ENCODE results near the gene CNOT11. TPM values are rescaled to one million over a fixed set of nuclear protein-coding genes. Genes with fewer than 3 reads are reported as not detected.

Gene CNOT11
- polyA plus RNA-seq, 1 donor (not counting 4 experiments of a cell fraction or from before 2014, with no cell fraction given): 83.1 TPM

DNA sequence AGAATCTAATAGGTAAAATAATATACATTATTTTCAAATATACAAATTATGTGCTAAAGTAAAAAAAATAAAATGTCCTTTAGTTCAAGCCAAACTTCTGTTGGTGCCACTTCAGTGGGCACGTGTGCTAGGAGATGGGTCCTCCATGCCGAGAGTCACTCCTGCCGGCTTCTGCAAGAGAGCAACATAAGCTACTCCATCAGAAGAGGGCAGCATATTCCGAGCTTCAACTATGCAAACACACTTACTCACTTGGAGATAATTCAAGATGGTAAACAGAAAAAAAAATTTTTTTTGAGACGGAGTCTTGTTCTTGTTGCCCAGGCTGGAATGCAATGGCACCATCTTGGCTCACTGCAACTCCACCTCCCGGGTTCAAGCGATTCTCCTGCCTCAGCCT lies 24.4 kb downstream of the CNOT11 start:
- Histone ChIP-seq H3K9me3 (ENCODE audit: control insufficient read depth, low read depth, low read length) (no peaks in the 10 kb centered on the region), H3K4me2 (ENCODE audit: control insufficient read depth, extremely low read depth, insufficient read depth, low read depth, low read length) (no peak overlapping the region), H3K4me1 (ENCODE audit: control insufficient read depth, extremely low read depth, insufficient read depth, low read length) (no peaks in the 10 kb centered on the region), H2AFZ (ENCODE audit: control insufficient read depth, low read length) (no peak overlapping the region), H3K4me3 (ENCODE audit: control insufficient read depth in 2 of 3, extremely low read depth in 1 of 3, insufficient read depth in 2 of 3, low read depth in 1 of 3, low read length in 3 of 3) (no peak overlapping the region), H3K79me2 (ENCODE audit: control insufficient read depth, insufficient read depth, low read length) (peaks cover 8% of the 10 kb centered on the region), H3K27ac (ENCODE audit: control insufficient read depth, insufficient read depth, low read length) (no peak overlapping the region), H3K27me3 (ENCODE audit: control insufficient read depth, extremely low read depth, insufficient read depth, low read length) (no peaks in the 10 kb centered on the region), H3K36me3 (ENCODE audit: control insufficient read depth in 2 of 2, extremely low read depth in 1 of 2, insufficient read depth in 2 of 2, low read length in 2 of 2) (peaks cover 25 to 50% of the 10 kb centered on the region in 2 experiments), H4K20me1 (ENCODE audit: control insufficient read depth, extremely low read depth, insufficient read depth, low read length) (no peaks in the 10 kb centered on the region), H3K9ac (ENCODE audit: control insufficient read depth, extremely low read depth, insufficient read depth, low read length) (no peak overlapping the region), H3K9me1 (ENCODE audit: control insufficient read depth, extremely low read depth, insufficient read depth, low read length) (no peaks in the 10 kb centered on the region)
- dilution Hi-C loops (cut with MboI; ENCODE audit: extremely low pct_ligation_motif_present, low sequenced_read_pairs): no loop called here
- FAIRE-seq: no peak
- no peak for DNase-seq (ENCODE audit: low read depth, low spot score)
- TF ChIP-seq CTCF (optimal IDR thresholded peaks at IDR 0.05 in 1 of 3, IDR thresholded peaks at IDR 0.05 in 1 of 3, conservative IDR thresholded peaks at IDR 0.05 in 1 of 3; ENCODE audit: extremely low read depth in 1 of 3, insufficient read depth in 2 of 3, low read length in 3 of 3): no peak

DNA sequence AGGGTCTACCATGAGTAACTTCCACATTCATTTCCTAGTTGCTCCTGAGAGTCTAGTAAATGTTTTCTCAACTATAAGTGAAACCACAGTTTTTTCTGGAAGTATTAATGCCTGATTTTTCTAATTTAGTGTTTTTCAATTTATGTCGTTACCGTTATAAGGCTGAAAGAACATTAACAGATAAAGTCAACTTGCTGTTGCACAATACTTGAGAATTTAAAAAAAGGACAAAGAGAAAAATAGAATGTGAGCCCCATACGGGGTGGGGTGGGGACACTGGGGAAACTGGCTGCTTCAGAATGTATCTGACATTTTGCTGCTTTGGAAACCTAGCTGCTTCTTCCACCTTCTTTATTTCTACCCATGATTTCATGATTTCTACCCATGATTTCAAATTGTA lies 26.2 kb downstream of the CNOT11 start:
- Histone ChIP-seq H2AFZ (ENCODE audit: control insufficient read depth, low read length) (no peak overlapping the region), H3K4me3 (ENCODE audit: control insufficient read depth in 2 of 3, extremely low read depth in 1 of 3, insufficient read depth in 2 of 3, low read depth in 1 of 3, low read length in 3 of 3) (no peak overlapping the region), H4K20me1 (ENCODE audit: control insufficient read depth, extremely low read depth, insufficient read depth, low read length) (no peaks in the 10 kb centered on the region), H3K9me1 (ENCODE audit: control insufficient read depth, extremely low read depth, insufficient read depth, low read length) (no peaks in the 10 kb centered on the region), H3K79me2 (ENCODE audit: control insufficient read depth, insufficient read depth, low read length) (peaks cover 13% of the 10 kb centered on the region), H3K36me3 (ENCODE audit: control insufficient read depth in 2 of 2, extremely low read depth in 1 of 2, insufficient read depth in 2 of 2, low read length in 2 of 2) (peaks cover 30 to 52% of the 10 kb centered on the region in 2 experiments), H3K4me1 (ENCODE audit: control insufficient read depth, extremely low read depth, insufficient read depth, low read length) (no peaks in the 10 kb centered on the region), H3K9me3 (ENCODE audit: control insufficient read depth, low read depth, low read length) (no peaks in the 10 kb centered on the region), H3K27me3 (ENCODE audit: control insufficient read depth, extremely low read depth, insufficient read depth, low read length) (no peaks in the 10 kb centered on the region), H3K9ac (ENCODE audit: control insufficient read depth, extremely low read depth, insufficient read depth, low read length) (no peak overlapping the region), H3K4me2 (ENCODE audit: control insufficient read depth, extremely low read depth, insufficient read depth, low read depth, low read length) (no peak overlapping the region), H3K27ac (ENCODE audit: control insufficient read depth, insufficient read depth, low read length) (no peak overlapping the region)
- DNase-seq (ENCODE audit: low read depth, low spot score): no peak
- no peak for TF ChIP-seq EZH2 (IDR thresholded peaks at IDR 0.05; ENCODE audit: low read length)
- no peak for TF ChIP-seq CTCF (optimal IDR thresholded peaks at IDR 0.05 in 1 of 3, IDR thresholded peaks at IDR 0.05 in 1 of 3, conservative IDR thresholded peaks at IDR 0.05 in 1 of 3; ENCODE audit: extremely low read depth in 1 of 3, insufficient read depth in 2 of 3, low read length in 3 of 3)
- FAIRE-seq: no peak
- dilution Hi-C loops (cut with MboI; ENCODE audit: extremely low pct_ligation_motif_present, low sequenced_read_pairs): no loop called here

Measured in keratinocyte (primary cell).